NCI-H524 (cell line): Measurements from ENCODE around the gene BEGAIN.

Experiments used
- DNase-seq, 2 experiments: peaks; one replicate each; lab custom pipeline; 2025; lab: John Stamatoyannopoulos, UW

The BEGAIN gene

DNA sequence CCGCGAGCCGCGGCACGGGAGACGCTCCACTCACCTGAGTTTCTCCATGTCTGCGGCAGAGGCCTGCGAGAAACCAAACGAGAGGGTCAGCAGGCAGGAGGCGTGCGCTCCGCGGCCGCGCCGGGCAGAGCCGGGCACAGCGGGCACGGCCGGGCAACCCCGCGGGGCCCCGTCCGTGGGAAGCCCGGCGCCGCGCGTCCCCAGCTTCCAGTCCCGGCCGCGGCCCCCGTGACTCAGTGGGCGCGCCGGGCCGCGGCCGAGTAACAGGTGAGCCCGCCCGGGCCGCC lies 19.4 kb downstream of the BEGAIN start:
- no peak for DNase-seq

DNA sequence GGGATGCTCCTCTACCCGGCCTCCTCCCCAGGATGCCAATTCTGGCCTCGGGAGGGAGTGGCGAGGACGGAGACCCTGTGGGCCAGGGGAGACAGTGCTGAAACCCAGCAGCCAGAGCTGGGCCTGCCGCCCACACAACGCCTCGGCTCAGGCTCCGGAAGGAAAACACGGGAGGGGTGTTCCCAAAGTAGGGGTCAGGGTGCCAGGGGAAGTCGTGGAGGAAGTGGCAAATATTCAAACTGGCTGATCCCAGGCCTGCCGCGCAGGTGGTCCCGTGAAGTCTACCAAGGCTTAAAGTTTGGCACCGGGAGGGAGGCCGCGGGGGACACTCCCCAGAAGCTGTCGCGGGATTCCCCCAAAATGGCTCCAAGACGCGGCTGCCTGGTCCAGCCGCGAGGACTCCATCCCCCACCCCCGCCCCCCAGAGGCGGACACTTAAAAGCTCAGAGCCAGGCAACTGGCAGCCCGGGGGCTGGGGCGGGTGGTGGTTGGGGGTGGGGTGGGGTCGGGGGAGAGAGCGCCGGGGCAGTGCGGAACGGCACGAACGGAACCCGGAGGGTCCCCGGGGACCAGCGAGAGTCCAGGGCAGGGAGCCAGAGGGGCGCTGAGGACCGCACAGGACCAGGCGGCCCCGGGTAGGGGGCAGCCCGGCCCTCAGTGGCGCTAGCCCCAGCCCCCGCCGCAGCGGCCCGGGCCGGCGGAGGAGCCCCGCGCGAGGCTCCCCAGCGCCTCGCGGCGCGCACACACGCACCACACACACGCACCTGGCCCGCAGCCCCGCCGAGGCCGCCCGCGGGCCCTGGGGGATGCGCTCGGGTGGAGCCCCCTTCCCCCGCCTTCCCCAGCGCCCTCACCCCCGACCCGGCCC lies 20.0 kb downstream of the BEGAIN start:
- DNase-seq = peak; percentile 17 to 43

DNA sequence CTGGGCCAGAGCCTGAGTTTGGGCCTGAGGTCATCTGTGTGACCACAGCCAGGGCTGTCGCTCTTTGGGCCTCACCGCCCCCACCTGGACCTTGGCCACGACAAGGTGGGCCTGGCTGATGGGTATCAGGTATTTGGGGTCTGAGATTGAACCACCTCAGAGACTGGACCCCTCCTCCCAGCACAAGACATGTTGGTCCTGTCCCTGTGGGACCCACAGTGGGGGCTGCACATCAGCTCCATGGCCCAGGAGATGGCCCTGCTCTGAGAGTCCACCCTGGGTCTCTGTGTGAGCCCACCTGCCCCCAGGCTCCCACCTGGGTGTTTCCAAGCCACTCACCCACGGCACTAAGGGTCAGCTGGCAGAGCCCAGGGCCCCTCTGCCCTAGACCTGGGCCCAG lies 20.6 kb downstream of the BEGAIN start:
- DNase-seq = no peak

DNA sequence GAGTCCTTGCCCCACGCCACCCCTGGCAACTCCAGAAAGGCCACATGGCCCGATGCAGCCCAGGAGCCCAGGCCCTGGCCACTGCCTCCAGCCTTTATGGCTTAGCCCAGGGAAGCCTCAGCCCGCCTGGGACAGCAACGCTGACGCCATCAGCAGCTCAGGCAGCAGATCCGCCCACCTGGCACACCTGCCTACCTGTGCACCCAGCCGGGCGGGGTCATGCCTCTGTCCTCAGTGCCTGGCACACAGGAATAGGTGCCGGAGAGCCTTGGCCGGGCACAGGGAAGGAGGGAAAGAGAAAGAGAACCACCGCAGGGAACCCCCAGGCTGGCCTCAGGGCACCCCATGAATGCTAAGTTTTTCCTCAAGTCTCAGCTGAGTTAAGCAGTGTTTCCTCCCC lies 21.1 kb downstream of the BEGAIN start:
- no peak for DNase-seq

GRCh38 chr14:100565650-100566049 lies 21.6 kb downstream of the BEGAIN start:
- DNase-seq = no peak

DNA sequence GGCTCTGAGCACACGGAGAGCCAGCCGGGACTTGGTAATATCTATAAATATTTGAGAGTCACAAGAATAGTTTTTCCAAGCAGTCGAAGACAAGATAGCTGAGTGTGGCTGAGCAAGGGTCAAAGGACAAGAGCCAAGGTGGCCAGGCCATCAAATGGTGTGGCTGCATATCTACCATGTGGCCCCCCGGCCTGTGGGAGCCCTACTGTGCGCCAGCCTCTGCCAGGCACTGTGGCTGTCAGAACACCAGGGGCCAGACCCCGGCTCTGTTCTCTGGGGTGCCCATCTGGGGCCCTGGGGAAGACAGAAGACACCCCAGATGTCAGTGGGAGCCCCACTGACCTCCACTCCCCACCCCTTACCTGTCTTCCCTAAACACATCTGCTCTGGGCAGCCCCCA lies 22.7 kb downstream of the BEGAIN start:
- DNase-seq = no peak

DNA sequence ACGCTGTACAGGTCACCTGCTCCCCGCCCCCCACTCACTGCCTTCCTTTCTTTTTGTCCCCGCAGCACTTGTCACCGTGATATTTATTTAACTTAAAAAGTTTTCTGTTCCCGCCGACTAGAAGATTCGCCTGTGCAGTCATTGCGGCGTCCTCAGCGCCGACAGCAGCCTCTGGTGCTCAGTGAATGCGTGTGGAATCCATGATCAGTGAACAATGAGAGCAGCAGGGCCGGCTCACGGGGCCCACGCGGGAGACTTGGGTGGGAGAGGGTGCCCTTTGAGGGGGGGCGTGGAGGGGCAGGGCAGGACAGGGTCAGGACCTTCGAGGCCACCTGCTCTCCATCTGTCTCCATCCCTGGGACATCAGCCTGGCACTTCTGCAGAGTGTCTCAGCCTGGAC lies 24.5 kb downstream of the BEGAIN start:
- no peak for DNase-seq

DNA sequence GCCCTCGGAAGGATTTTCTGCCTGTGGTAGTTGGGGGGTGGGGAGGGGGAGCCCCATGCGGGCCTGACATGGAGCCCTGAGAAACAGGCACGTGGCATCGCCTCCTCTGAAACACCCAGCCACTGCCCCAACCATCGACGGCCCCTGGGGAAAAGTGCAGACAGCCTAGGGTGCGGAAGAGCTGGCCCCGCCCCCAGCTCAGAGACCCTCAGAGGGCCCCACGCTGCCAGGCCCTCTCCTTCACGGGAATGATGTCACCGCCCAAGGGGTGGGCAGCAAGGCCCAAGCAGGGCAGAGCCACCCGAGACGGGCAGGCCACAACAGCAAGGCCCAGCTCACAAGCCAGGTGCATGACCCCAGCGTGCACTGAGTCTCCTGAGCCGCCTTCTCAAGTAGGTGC lies 26.2 kb downstream of the BEGAIN start:
- DNase-seq = no peak

DNA sequence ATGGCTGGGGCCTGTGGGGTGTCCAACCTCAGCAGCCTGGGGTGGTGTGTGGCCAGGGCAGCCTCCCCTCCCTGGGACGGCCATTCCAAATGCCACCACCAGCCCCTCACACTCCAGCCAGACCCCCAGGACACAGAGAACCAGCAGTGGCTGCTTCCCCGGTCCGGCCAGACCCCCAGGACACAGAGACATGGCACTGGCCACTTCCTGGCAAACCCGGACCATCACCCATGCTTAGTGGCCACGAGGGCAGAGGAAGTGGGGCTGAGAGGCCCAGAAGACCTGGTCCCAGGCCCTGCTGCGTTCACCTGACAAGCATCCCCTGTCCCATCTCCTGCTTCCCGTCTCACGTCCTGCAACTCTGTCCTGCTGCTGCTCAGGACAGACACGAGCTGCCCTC lies 26.7 kb downstream of the BEGAIN start:
- DNase-seq = no peak

DNA sequence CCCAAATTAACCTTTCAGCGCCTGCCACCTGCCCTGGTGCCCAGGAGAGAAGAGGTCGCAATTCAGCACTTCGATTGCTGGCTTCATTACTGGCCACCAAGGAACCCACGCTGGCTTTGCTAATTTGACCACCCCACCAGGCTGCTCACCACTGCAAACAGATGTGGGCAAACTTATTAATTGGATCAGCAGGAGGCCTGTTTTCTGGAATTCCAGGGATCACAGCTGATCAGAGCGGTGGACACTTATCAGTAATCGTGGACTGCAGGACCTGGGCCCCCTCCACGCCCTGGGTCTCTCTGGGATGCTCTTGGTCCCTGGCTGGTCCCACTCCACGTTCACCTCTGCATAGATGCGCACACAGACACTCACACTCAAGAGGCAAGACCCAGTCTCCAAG lies 27.8 kb downstream of the BEGAIN start:
- DNase-seq = no peak

DNA sequence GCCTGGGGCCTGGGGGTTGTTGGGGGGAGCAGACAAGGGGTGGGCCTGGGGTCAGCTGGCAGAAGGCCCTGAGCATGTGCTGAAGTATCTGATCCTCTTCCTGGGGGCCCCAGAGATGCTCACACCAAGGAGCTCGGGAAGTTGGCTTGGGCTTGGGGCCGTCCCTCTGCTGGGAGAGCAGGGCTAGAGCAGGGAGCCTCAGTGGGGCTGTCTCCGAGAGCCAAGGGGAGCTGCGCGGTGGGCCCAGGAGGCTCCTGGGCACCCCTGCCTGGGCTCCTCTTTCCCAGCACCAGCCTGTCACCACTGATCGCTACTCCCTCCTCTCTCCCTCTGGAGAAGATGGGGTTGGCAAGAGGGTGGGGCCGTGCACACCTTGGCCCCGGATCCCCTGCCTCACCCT lies 28.3 kb downstream of the BEGAIN start:
- no peak for DNase-seq

GRCh38 chr14:100558226-100558625 lies 29.0 kb downstream of the BEGAIN start:
- no peak for DNase-seq

GRCh38 chr14:100557658-100558057 lies 29.6 kb downstream of the BEGAIN start:
- peak; percentile 79 to 95 for DNase-seq

DNA sequence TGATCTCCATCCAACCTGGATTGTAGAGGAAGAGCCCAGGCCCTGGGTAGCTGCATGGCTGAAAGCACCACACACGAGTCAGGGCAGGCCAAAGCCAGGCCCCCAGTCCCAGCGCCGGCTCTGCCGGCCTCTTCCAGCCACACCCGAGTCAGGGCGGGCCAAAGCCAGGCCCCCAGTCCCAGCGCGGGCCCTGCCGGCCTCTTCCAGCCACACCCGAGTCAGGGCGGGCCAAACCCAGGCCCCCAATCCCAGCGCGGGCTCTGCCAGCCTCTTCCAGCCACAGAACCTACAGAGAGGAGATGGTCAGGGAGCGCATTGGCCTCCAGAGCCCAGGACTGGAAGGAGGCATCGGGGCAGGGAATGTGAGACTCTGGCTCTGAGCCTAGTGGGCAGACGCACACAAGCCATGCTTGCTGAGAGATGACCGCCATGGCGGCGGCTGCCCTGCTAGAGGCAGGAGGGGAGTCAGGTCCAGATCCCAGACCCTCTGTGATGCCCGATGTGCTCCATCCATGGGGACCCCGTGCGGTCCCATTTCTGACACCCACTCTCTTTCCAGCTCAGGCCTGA lies 30.2 kb downstream of the BEGAIN start:
- no peak for DNase-seq

DNA sequence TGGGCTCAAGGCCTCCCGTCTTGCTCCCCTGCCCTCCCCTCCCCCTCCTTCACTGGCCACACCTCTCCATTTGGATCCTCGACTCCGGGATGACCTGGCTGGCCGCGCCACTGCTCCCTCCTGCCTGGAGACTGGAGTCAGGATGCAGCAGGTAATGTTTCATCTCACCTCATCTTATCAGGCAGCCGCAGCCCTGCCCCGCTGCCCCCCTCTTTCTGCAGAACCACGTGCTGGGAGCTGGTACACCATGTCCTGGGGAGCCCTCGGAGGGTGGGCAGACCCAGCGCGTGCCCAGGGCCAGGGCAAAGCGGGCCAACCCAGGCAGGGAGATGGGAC lies 31.1 kb downstream of the BEGAIN start:
- no peak for DNase-seq

DNA sequence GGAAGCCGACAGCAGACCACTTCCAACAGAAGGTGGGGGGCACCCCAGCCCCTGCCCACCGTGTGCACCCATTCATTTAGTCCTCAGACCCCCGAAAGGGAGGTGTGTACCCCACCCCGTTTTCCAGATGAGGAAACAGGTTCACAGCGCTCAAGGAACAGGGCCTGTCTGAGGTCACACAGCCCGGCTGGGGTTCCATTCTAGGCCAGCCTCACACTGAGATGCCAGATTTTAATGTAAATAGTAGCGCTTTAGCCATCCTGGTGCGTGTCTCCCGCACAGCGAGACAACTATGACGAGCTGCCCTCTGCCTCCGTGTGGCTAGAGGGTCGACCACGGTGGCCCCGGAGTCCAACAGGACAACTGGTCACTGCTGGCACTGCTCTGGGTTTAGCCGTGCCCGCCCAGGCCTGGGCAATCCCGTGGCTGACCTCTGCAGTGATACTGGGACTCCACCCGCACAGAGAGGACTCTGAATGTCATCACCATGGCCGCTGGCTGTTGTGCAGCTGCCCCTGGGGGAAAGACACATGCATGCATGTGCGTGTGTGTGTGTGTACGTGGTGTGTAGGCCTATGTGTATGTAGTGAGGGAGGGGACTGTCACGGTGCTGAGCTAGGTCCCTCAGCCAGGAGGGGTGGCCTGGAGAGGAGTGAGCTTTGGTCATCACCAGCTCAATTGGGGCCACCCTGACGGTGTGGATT lies 31.6 kb downstream of the BEGAIN start:
- no peak for DNase-seq

DNA sequence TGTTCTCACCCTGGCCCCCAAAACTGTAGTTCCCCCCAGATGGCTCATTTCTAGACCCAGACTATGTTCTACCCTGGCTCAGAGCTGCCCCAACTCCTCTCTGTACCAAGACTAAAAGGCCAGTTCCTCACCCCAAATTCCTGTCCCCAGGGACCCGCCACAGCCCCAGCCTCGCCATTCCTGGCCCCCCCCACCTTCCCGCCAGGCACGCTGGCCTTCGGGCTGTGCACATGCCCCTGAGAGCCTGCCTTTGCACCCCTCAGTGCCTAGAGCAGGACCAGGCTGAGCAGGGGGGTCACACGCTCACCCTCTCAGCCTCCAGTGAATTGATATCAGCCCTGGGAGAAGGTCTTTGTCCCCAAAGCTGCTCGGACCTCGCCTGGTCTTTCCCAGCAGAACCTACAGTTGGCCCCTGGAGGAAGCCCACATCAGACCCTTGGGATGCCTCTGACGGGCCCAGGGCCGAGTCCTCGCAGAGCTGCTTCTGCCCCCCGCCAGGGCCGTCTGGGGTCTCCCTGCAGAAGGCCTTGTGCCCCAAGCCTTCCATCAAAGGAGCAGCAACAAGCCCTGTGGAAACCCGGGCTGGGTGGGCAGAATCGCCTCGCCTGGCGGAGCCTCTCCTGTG lies 32.4 kb downstream of the BEGAIN start:
- DNase-seq = no peak

DNA sequence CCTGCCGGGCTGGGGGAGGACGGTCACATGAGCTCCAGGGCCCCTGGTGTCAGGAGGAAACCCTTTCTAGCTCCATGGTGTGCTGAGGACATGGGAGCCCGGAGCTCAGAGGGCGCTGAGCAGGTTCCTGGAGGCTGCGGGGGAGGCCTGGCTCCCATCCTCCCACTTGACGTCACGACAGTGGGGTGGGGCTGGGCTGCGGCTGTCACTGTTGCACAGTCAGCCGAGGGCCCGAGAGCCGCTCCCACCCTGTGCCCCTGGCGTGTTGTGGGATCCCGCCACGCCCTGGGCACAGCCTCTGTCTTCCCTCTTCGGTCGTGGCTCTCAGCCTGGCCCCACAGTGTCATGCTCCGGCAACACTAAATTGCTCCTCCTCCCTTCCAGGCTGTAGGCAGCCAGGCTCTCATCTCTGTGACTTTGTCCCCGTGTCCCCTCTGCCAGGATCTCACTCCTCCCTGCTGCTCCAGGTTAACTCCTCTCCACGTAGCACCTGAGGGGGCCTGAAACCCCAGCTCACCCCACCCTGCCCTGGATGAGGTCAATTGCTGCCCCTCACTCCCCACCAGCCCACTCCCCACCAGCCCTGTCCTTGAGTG lies 33.0 kb downstream of the BEGAIN start:
- no peak for DNase-seq

DNA sequence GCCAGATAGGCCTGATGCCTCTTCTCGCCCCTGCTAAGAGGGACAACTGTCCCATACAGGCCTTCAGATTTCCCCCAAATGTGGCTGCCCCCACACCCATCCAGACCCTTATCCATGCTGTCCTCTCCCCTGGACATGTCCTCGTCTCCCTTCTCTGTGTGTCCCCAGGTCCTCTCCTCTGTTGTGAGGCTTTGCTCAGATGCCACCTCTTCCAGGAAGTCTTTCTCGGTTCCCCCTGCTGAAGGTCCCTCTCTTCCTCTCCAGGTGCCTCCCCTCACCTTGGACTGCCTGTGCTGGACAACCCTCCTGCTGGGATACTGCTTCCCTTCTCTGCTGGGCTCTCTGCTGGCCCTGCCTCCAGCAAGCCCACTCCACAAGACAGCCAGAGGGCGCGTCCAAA lies 33.7 kb downstream of the BEGAIN start:
- no peak for DNase-seq

DNA sequence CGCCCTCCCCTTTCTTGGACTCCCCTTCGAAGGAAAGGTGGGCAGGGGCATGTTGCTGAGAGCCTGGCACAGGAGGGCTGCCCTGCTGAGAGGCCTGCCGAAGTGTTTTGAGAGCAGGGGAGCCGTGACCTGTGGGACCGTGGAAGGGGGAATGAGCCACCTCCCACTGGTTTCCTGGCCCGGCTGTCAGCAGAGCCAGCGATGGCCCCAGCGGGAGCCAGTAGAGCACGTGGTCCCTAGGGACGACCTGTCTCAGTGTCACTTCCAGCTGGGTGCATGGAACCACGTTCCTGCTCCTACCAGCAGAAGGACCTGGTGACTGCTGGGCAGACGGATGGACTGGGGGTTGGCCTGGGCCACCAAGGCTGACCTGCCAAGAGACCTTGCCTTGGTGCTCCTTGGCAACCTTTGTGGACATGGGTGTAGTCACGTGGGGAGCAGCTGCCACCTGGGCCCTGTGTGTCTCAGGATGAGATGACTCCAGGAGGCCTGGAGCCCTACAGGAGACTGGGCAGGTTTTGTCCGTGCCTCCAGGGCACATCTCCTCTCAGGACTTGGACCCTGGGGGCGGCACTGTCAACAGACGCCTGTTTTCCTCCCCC lies 34.6 kb downstream of the BEGAIN start:
- DNase-seq = no peak

DNA sequence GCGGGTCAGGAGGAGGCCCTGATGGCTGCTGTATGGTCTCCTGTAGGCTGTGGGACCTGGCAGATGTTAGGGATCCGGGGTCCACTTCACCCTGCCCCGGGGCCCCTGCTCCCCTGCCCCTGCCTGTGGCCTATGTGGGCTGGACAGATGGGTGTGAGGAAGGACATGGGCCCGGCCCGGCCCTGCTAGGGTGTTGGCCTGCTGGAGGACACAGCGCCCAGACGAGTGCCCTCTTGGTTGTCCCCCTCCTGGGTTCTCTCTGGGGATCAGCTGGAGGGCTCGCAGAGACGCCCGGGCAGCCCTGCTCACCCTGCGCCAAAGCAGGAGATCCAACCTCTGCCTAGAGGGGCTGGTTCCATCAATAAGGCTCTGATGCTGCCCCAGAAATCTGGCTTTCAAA lies 36.2 kb downstream of the BEGAIN start:
- DNase-seq = no peak
